Neural progenitor cell (in vitro differentiated cells): Measurements from ENCODE around the gene OR4N2.
"Not testable (repeated sequence)": the region's sequence is repeated elsewhere in the genome, so short reads cannot be mapped to it uniquely, and the experiment has no call there.

Experiments used
- CTCF ChIP-seq: fragments of 200-600 bp; sonication (generic); IDR thresholded peaks from 2 replicates; pipeline ENCODE4 v1.5.1; 2017; ENCODE audit warnings: antibody characterized with exemption, mild to moderate bottlenecking
- EZH2 ChIP-seq: fragments of 200-600 bp; sonication (generic); IDR thresholded peaks from 2 replicates; pipeline ENCODE4 v1.6.1; 2017; ENCODE audit warnings: antibody characterized with exemption, mild to moderate bottlenecking, moderate library complexity

- not testable (repeated sequence) for TF ChIP-seq CTCF, EZH2
These were observed 16.3 kb upstream of the OR4N2 start for GRCh38 chr14:19787318-19787717.
